ENCODE data around the gene DNAJC7. TPM values are rescaled to one million over a fixed set of nuclear protein-coding genes. Genes with fewer than 3 reads are reported as not detected.

Gene DNAJC7
- total RNA-seq, 1 experiment from 2014 or later, result 94.6 TPM

- intact Hi-C loops (cut with micrococcal nuclease; ENCODE audit: unreplicated experiment), result no loop called here
- CTCF ChIA-PET, result no interaction called here
- Histone ChIP-seq H3K27me3 (replicated peaks; ENCODE audit: insufficient read depth, low read depth, low read length, poor library complexity) (no peaks in the 10 kb centered on the region), H3K9me3 (ENCODE audit: low read depth, low read length, poor library complexity, severe bottlenecking) (no peaks in the 10 kb centered on the region), H3K4me1 (ENCODE audit: insufficient read depth, low read length, poor library complexity, severe bottlenecking) (no peaks in the 10 kb centered on the region), H3K27ac (ENCODE audit: low read depth, low read length, poor library complexity, severe bottlenecking) (no peak overlapping the region), H3K4me3 (ENCODE audit: low read depth, low read length, poor library complexity, severe bottlenecking) (no peak overlapping the region), H3K36me3 (ENCODE audit: insufficient read depth, low read length, poor library complexity, severe bottlenecking) (peaks cover 21% of the 10 kb centered on the region)
- POLR2A ChIA-PET (ENCODE audit: low non-redundant PET), result no interaction called here
- no TSS peak for BruUV-seq (replicated peaks)
- TF ChIP-seq, protein P1, sequence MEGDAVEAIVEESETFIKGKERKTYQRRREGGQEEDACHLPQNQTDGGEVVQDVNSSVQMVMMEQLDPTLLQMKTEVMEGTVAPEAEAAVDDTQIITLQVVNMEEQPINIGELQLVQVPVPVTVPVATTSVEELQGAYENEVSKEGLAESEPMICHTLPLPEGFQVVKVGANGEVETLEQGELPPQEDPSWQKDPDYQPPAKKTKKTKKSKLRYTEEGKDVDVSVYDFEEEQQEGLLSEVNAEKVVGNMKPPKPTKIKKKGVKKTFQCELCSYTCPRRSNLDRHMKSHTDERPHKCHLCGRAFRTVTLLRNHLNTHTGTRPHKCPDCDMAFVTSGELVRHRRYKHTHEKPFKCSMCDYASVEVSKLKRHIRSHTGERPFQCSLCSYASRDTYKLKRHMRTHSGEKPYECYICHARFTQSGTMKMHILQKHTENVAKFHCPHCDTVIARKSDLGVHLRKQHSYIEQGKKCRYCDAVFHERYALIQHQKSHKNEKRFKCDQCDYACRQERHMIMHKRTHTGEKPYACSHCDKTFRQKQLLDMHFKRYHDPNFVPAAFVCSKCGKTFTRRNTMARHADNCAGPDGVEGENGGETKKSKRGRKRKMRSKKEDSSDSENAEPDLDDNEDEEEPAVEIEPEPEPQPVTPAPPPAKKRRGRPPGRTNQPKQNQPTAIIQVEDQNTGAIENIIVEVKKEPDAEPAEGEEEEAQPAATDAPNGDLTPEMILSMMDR (conservative IDR thresholded peaks at IDR 0.05; ENCODE audit: low read depth, low read length), result no peak
- no peak for TF ChIP-seq EZH2 (IDR thresholded peaks at IDR 0.05; ENCODE audit: borderline replicate concordance, low read depth, low read length, poor library complexity, severe bottlenecking)
- DNase-seq (ENCODE audit: low spot score), result no peak
These were observed 35.0 kb downstream of the DNAJC7 start for GRCh38 chr17:41982026-41982760.

DNA sequence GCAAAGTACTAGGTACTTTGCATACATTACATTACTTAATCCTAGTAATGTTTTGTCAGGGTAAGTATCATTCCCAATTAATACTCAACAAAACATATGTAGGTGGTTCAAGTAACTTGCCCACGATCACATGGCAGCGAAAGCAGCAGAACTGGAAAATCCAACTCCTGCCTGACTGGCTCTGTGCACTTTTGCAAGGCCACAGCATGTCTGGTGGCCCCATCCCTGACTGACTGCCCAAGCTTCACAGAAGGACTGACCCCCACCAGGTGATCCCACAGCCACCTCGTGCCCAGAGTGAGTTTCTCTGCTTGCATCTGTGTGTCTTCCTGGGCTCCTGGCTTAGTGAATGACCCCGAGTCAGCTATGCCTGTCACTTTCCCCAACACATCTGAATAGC is 39.2 kb downstream of the DNAJC7 start:
- H3K9me3 ChIP-seq (ENCODE audit: low read depth, low read length, poor library complexity, severe bottlenecking), result no peaks in the 10 kb centered on the region
- intact Hi-C loops (cut with micrococcal nuclease; ENCODE audit: unreplicated experiment), result no loop called here
- H3K36me3 ChIP-seq (ENCODE audit: insufficient read depth, low read length, poor library complexity, severe bottlenecking), result peaks cover 29% of the 10 kb centered on the region
- BruUV-seq (replicated peaks), result no TSS peak
- no peak overlapping the region for H3K27ac ChIP-seq (ENCODE audit: low read depth, low read length, poor library complexity, severe bottlenecking)
- ChIA-PET POLR2A (ENCODE audit: low non-redundant PET) (no interaction called here), CTCF (no interaction called here)
- no peak for DNase-seq (ENCODE audit: low spot score)
- no peaks in the 10 kb centered on the region for H3K4me1 ChIP-seq (ENCODE audit: insufficient read depth, low read length, poor library complexity, severe bottlenecking)
- no peak for TF ChIP-seq EZH2 (IDR thresholded peaks at IDR 0.05; ENCODE audit: borderline replicate concordance, low read depth, low read length, poor library complexity, severe bottlenecking)
- H3K4me3 ChIP-seq (ENCODE audit: low read depth, low read length, poor library complexity, severe bottlenecking), result no peak overlapping the region
- H3K27me3 ChIP-seq (replicated peaks; ENCODE audit: insufficient read depth, low read depth, low read length, poor library complexity), result no peaks in the 10 kb centered on the region

DNA sequence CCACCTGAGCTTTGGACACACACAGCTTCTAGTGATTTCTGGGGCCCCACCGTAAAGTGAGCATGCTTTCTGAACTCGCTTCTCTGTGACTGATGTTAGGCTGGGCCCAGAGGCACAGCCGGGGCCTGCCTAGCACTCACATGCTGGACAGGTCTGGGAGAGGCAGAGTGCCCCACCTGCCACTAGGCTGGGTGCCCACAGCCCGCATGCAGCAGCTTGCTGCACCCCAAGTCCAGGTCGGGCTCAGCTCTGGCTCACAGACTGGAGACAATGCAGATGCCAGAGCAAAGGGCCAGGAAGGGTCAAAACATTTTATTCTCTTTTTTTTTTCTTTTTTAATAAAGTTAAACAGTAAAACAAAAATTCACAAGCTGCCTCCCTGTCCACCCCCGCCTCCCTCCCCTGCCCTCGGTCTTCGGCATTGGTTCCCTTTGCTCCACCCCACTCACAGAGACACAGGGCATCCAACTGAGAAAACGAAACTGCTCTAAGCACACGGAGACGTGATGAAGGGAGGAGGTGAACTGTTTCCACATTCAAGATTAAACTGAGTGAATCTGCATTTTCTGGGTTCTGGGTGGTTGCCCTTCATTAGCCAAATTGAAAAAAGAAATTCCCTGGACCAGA is 41.0 kb downstream of the DNAJC7 start:
- ChIA-PET POLR2A (ENCODE audit: low non-redundant PET) (no interaction called here), CTCF (no interaction called here)
- peaks cover 25% of the 10 kb centered on the region for H3K36me3 ChIP-seq (ENCODE audit: insufficient read depth, low read length, poor library complexity, severe bottlenecking)
- H3K4me3 ChIP-seq (ENCODE audit: low read depth, low read length, poor library complexity, severe bottlenecking), result no peak overlapping the region
- no peaks in the 10 kb centered on the region for H3K4me1 ChIP-seq (ENCODE audit: insufficient read depth, low read length, poor library complexity, severe bottlenecking)
- TF ChIP-seq, protein P1 (conservative IDR thresholded peaks at IDR 0.05; ENCODE audit: low read depth, low read length), result no peak
- no peak for TF ChIP-seq EZH2 (IDR thresholded peaks at IDR 0.05; ENCODE audit: borderline replicate concordance, low read depth, low read length, poor library complexity, severe bottlenecking)
- no peak overlapping the region for H3K27ac ChIP-seq (ENCODE audit: low read depth, low read length, poor library complexity, severe bottlenecking)
- H3K9me3 ChIP-seq (ENCODE audit: low read depth, low read length, poor library complexity, severe bottlenecking), result no peaks in the 10 kb centered on the region
- no TSS peak for BruUV-seq (replicated peaks)
- DNase-seq (ENCODE audit: low spot score), result no peak
- H3K27me3 ChIP-seq (replicated peaks; ENCODE audit: insufficient read depth, low read depth, low read length, poor library complexity), result no peaks in the 10 kb centered on the region
- intact Hi-C loops (cut with micrococcal nuclease; ENCODE audit: unreplicated experiment), result no loop called here

Data from A673 (cell line).